Amniotic stem cell (primary cell): ENCODE data around the gene MGAT5.

Source experiments
- DNase-seq: peaks from one replicate; lab custom pipeline; 2025; lab: John Stamatoyannopoulos, UW

The MGAT5 gene

GRCh38 chr2:134421556-134422328 lies 167.9 kb downstream of the MGAT5 start:
- DNase-seq, result no peak

- DNase-seq, result no peak
Observed at GRCh38 chr2:134425724-134426496, 172.0 kb downstream of the MGAT5 start.

GRCh38 chr2:134426721-134427120 lies 172.8 kb downstream of the MGAT5 start:
- DNase-seq, result no peak

GRCh38 chr2:134429886-134430285 lies 176.0 kb downstream of the MGAT5 start:
- no peak for DNase-seq

GRCh38 chr2:134431838-134432434 lies 178.1 kb downstream of the MGAT5 start:
- DNase-seq, result no peak

- no peak for DNase-seq
Observed at GRCh38 chr2:134432435-134432883, 178.6 kb downstream of the MGAT5 start.

DNA sequence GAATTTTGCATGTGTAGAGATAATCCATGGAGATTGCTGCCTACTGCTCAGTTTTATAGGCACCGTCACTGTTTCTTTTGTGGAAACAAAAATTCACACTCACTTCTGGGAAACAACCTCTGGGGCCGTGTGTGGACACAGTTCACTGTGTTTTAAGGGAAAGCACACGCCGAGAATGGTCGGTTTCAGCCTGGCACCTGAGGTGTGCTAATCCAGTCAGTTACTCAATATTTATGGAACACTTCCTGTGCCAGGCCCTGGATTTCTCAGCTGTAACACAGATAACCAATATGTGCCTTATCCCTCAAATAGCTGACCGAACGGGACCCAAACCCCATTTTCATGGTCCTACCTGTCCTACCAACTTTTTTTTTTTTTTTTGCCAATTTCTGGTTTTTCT lies 179.6 kb downstream of the MGAT5 start:
- no peak for DNase-seq

GRCh38 chr2:134433979-134434378 lies 180.1 kb downstream of the MGAT5 start:
- DNase-seq, result no peak

DNA sequence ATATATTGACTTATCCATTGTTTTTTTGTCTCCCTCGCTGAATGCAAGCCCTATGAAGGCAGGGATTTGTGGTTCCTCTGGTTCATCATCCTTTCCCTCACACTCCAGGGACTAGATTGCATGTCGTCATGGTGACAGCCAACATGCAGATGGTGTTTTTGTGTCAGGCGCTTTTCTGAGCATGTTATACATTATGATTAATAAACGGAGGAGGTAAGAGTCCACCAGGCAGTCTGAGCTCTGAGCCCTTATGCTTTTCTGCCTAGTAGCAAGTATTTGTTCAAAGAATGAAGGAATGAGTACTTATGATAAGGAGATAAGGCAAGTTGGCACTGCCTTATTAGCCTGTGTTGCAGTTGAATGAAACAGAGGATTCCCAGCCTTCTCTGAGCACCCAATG lies 181.6 kb downstream of the MGAT5 start:
- no peak for DNase-seq

- no peak for DNase-seq
Observed at GRCh38 chr2:134435936-134436335, 182.1 kb downstream of the MGAT5 start.

GRCh38 chr2:134436706-134437105 lies 182.8 kb downstream of the MGAT5 start:
- no peak for DNase-seq

- no peak for DNase-seq
Observed at GRCh38 chr2:134438371-134438770, 184.5 kb downstream of the MGAT5 start.

DNA sequence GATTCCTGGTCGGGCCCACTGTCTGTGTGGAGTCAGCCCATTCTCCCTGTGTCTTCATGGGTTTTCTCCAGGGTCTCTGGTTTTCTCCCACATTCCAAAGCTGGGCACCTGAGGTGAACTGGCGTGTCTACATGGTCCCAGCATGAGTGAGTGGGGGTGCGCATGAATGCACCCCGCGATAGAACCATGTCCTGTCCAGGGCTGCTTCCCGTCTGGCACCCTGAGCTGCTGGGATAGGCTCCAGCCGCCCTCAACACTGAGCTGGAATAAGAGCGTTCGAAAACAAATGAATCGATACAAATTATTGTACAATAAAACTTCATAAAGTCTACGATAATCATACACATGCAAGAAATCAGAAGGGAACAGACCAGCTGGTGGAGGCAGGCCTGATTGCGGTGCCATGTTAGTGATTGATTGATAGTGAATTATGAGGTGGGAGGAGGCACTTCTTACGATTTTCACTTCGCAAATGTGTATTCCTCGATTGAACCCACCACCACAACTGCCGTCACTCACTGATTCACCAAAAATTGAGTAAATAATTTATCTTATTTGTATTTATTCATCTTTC lies 186.6 kb downstream of the MGAT5 start:
- no peak for DNase-seq

GRCh38 chr2:134441153-134441863 lies 187.4 kb downstream of the MGAT5 start:
- DNase-seq, result no peak

DNA sequence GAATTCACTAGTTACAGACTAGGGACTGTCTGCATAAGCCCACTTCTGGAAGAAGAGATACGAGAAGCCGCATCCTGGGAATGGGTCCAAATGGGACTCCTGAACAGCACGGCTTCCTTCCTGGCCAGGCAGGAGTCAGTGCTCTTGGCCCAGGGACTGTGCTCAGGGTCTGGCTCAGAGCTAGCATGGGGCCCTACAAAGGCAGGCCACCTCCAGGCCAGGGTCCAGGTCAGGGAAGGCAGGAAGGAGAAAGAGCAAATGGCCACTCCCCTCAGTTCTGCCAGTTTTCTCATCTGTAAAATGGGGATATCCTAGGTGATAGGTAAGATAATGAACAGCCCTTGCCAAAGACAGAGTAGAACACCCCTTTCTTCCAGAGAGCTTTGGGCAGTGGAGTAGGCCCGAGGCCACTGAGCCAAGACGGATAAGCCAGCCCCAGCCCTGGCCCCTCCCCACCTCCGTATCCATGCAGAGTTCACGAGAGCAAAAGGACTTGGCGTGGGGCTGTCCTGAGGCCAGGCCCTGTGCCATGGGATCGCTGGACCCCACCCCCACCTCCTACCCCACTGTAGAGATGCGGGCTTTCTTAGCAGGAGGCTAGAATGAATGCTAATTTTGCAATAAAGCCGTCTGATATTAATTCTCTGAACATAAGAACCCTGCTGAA lies 190.1 kb downstream of the MGAT5 start:
- no peak for DNase-seq

GRCh38 chr2:134445116-134445515 lies 191.2 kb downstream of the MGAT5 start:
- no peak for DNase-seq

GRCh38 chr2:134445985-134446382 lies 192.1 kb downstream of the MGAT5 start:
- no peak for DNase-seq

DNA sequence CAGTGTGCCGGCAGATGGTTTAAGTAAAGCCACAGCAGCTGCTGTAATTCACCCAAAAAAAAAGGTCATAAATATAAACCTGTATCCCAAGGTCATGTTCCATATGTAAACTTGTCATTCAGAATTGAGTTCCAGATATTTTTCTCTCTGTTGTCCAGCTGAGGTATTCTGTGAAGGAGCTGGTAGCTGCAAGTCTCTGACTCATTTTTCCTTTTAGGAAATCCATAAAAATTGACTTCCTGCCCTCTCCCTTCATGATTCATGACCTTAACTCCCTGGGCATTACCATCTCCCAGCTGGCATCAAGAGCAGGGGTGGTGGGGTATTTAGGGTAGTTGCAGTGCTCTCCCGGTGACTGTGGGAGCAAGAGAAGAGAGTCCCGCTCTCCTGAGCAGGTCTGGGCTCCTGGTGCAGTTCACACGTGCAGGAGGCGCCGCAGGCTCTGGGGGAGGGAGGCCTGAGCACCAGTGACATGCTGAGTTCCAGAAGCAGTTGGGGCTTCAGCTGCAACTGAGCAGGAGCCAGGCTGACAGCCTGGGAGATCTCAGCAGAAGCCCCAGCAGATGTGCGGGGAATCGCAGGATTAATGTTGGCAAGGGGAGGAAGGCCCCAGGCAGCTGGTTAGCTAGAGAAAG lies 192.6 kb downstream of the MGAT5 start:
- DNase-seq, result no peak

DNA sequence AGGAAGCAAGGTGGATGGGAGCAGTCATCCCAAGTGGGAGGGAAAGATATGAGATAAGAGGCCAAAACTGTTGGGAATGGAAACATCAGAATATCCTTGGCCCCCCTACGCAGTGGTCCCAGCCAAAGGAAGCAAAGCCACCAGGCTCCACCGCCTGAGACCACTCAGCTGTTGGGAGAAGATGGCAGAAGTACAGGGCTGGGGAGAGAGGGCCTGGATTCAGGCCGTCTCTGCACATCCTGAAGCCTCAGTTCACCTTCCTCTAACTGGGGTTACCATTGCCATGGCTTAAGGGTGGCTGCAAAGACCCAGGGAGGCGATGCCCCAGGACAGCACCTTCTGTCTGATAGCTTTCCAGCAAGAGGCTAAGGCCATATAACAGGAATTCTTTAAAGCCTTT lies 193.8 kb downstream of the MGAT5 start:
- DNase-seq, result no peak

GRCh38 chr2:134448650-134449049 lies 194.8 kb downstream of the MGAT5 start:
- no peak for DNase-seq

DNA sequence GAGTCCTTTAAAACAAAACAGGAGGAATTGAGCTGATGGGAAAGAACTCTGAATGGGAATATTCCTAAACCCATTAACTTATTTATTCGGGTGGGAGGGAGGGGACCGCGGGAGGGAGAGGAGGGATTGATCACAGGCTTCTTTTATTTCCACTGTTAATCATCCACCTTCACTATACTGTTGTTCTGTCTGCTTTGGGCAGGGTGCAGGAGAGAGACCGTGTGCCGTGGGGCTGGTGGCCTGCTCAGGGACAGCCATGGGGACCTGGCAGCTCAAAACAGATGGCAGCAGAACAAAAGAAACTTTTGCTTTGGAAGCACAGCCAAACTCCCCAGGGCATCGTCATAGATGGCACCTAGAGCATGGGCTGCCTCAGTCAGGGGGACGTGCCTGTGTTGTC lies 195.3 kb downstream of the MGAT5 start:
- DNase-seq, result no peak
